Neural cell (in vitro differentiated cells): Measurements from ENCODE around the gene PTGIS. TPM values are rescaled to one million over a fixed set of nuclear protein-coding genes. Genes with fewer than 3 reads are reported as not detected.
"Not testable (repeated sequence)": the region's sequence is repeated elsewhere in the genome, so short reads cannot be mapped to it uniquely, and the experiment has no call there.

ENCODE experiments used
- H2AFZ ChIP-seq: fragments of 200-600, 300-800 bp; sonication (generic), shearing (Covaris generic); 2 replicates; pipeline ENCODE4 v1.6.0; 2014; ENCODE audit warnings: low read depth, mild to moderate bottlenecking, antibody characterized with exemption, low read length, moderate library complexity
- H3F3A ChIP-seq: fragments of 200-600 bp; shearing (Covaris generic); 2 replicates; pipeline ENCODE4 v1.6.1; 2016; ENCODE audit warnings: mild to moderate bottlenecking, moderate library complexity, mixed read lengths, antibody characterized with exemption, low read length; ENCODE audit not compliant: insufficient read depth, poor library complexity, severe bottlenecking
- H3K27ac ChIP-seq: fragments of 200-600, 300-800 bp; sonication (generic), shearing (Covaris generic); 2 replicates; pipeline ENCODE4 v1.5.1; 2014; ENCODE audit warnings: mild to moderate bottlenecking, low read length, moderate library complexity
- H3K27me3 ChIP-seq: fragments of 300-800, 200-600 bp; sonication (generic), shearing (Covaris generic); 2 replicates; pipeline ENCODE4 v1.6.0; 2014; ENCODE audit warnings: mild to moderate bottlenecking, low read depth, low read length, moderate library complexity; ENCODE audit not compliant: insufficient read depth
- H3K36me3 ChIP-seq: fragments of 300-800, 200-600 bp; sonication (generic), shearing (Covaris generic); 2 replicates; pipeline ENCODE4 v1.5.1; 2014; ENCODE audit warnings: mild to moderate bottlenecking, antibody characterized with exemption, low read length, moderate library complexity; ENCODE audit not compliant: insufficient read depth
- H3K4me2 ChIP-seq: fragments of 300-800, 200-600 bp; sonication (generic), shearing (Covaris generic); 2 replicates; pipeline ENCODE4 v1.6.0; 2014; ENCODE audit warnings: mild to moderate bottlenecking, low read length
- H3K4me3 ChIP-seq: fragments of 300-800, 200-600 bp; sonication (generic), shearing (Covaris generic); 2 replicates; pipeline ENCODE4 v1.5.1; 2014; ENCODE audit warnings: mild to moderate bottlenecking, low read length, moderate library complexity
- H3K79me2 ChIP-seq: fragments of 200-600 bp; shearing (Covaris generic); replicated peaks from 2 replicates; pipeline ENCODE4 v1.6.0; 2014; ENCODE audit warnings: mild to moderate bottlenecking, low read length, moderate library complexity; ENCODE audit not compliant: insufficient read depth
- H3K9ac ChIP-seq: fragments of 300-800, 200-600 bp; sonication (generic), shearing (Covaris generic); 2 replicates; pipeline ENCODE4 v1.6.1; 2016; ENCODE audit warnings: mild to moderate bottlenecking, low read length, mixed read lengths
- H3K9me2 ChIP-seq: fragments of 200-600 bp; shearing (Covaris generic); 2 replicates; pipeline ENCODE4 v1.6.1; 2016; ENCODE audit warnings: mild to moderate bottlenecking, low read length, mixed read lengths; ENCODE audit not compliant: insufficient read depth
- H3K9me3 ChIP-seq: fragments of 200-600, 300-800 bp; sonication (generic), shearing (Covaris generic); 2 replicates; pipeline ENCODE4 v1.6.1; 2016; ENCODE audit warnings: mild to moderate bottlenecking, mixed run types, low read length, moderate library complexity, mixed read lengths
- H4K20me1 ChIP-seq: fragments of 200-600 bp; shearing (Covaris generic); 2 replicates; pipeline ENCODE4 v1.6.1; 2016; ENCODE audit warnings: mild to moderate bottlenecking, mixed run types; ENCODE audit not compliant: insufficient read depth
- CTCF ChIP-seq: fragments of 450-650 bp; IDR thresholded peaks from 2 replicates; pipeline ENCODE4 v1.5.1; 2014; ENCODE audit warnings: antibody characterized with exemption, mild to moderate bottlenecking, moderate library complexity; ENCODE audit not compliant: poor library complexity, severe bottlenecking
- EP300 ChIP-seq: fragments of 450-650 bp; conservative IDR thresholded peaks from 2 replicates; pipeline ENCODE4 v1.6.1; 2014; ENCODE audit warnings: antibody characterized with exemption, mild to moderate bottlenecking, moderate library complexity; ENCODE audit not compliant: poor library complexity, severe bottlenecking
- EZH2 ChIP-seq: fragments of 200-600, 300-800 bp; shearing (Covaris generic), sonication (generic); IDR thresholded peaks from 2 replicates; pipeline ENCODE4 v1.6.1; 2014; ENCODE audit warnings: antibody characterized with exemption, low read length, borderline replicate concordance, mild to moderate bottlenecking; ENCODE audit not compliant: insufficient read depth, poor library complexity, severe bottlenecking
- MXI1 ChIP-seq: fragments of 450-650 bp; conservative IDR thresholded peaks from 2 replicates; pipeline ENCODE4 v1.6.1; 2014; ENCODE audit warnings: antibody characterized with exemption, mild to moderate bottlenecking; ENCODE audit not compliant: poor library complexity, severe bottlenecking
- POLR2AphosphoS5 ChIP-seq: IDR thresholded peaks from 2 replicates; pipeline ENCODE4 v1.6.1; 2012
- RAD21 ChIP-seq: fragments of 450-650 bp; conservative IDR thresholded peaks from 2 replicates; pipeline ENCODE4 v1.6.1; 2014; ENCODE audit warnings: antibody characterized with exemption, mild to moderate bottlenecking, moderate library complexity
- REST ChIP-seq: IDR thresholded peaks from 2 replicates; pipeline ENCODE4 v1.6.1; 2012; ENCODE audit warnings: borderline replicate concordance
- SMC3 ChIP-seq: fragments of 450-650 bp; conservative IDR thresholded peaks from 2 replicates; pipeline ENCODE4 v1.6.1; 2014; ENCODE audit warnings: antibody characterized with exemption, mild to moderate bottlenecking, moderate library complexity; ENCODE audit not compliant: poor library complexity
- TAF1 ChIP-seq: IDR thresholded peaks from 2 replicates; pipeline ENCODE4 v1.6.1; 2012; ENCODE audit warnings: low read depth
- polyA plus RNA-seq: library from polyadenylated mRNA; depleted of rRNA; stranded (reverse); fragments of >200 nt; gene quantifications from 2 replicates; pipeline ENCODE4 v1.2.3, GENCODE V29; 2014

Gene PTGIS
- polyA plus RNA-seq, 1 donor from 2014 or later = 3.2 TPM

GRCh38 chr20:49568278-49569151, 578 bp upstream of the PTGIS start:
- TF ChIP-seq TAF1 = no peak
- TF ChIP-seq POLR2AphosphoS5 = no peak
- no peak for TF ChIP-seq EP300
- TF ChIP-seq MXI1 = no peak
- Histone ChIP-seq H3K36me3 (no peaks in the 10 kb centered on the region), H3K9me2 (no peaks in the 10 kb centered on the region), H3K9ac (peak overlapping the region; percentile 26), H3F3A (no peaks in the 10 kb centered on the region), H3K4me3 (peak overlapping the region; percentile 77), H3K27me3 (no peaks in the 10 kb centered on the region), H2AFZ (peak overlapping the region; percentile 14), H3K79me2 (no peaks in the 10 kb centered on the region), H3K4me2 (no peak overlapping the region), H3K9me3 (no peaks in the 10 kb centered on the region), H3K27ac (no peak overlapping the region), H4K20me1 (no peaks in the 10 kb centered on the region)

- no peaks in the 10 kb centered on the region for H3F3A ChIP-seq
- peak overlapping the region; percentile 39 for H3K4me2 ChIP-seq
- H3K9me2 ChIP-seq = no peaks in the 10 kb centered on the region
- H4K20me1 ChIP-seq = no peaks in the 10 kb centered on the region
- peak overlapping the region; percentile 77 for H3K4me3 ChIP-seq
- no peaks in the 10 kb centered on the region for H3K79me2 ChIP-seq
- no peak overlapping the region for H2AFZ ChIP-seq
- no peaks in the 10 kb centered on the region for H3K27me3 ChIP-seq
- TF ChIP-seq REST (no peak), POLR2AphosphoS5 (no peak), CTCF (no peak), RAD21 (no peak), EZH2 (no peak), MXI1 (no peak), SMC3 (no peak), EP300 (no peak), TAF1 (no peak)
- H3K9ac ChIP-seq = peak overlapping the region; percentile 72
- no peak overlapping the region for H3K27ac ChIP-seq
- H3K36me3 ChIP-seq = no peaks in the 10 kb centered on the region
- H3K9me3 ChIP-seq = no peaks in the 10 kb centered on the region
Measured at GRCh38 chr20:49566401-49567364, 1.3 kb downstream of the PTGIS start.

- H3K36me3 ChIP-seq, H3K79me2 ChIP-seq, H3K27me3 ChIP-seq, H3K4me2 ChIP-seq, H3K9ac ChIP-seq, H3K27ac ChIP-seq, H3K4me3 ChIP-seq, H3K9me2 ChIP-seq, H3K9me3 ChIP-seq, H3F3A ChIP-seq, H4K20me1 ChIP-seq, H2AFZ ChIP-seq: not testable (repeated sequence)
Measured at GRCh38 chr20:49564991-49565390, 2.9 kb downstream of the PTGIS start.
